C4-2B (cell line): ENCODE data around the gene KCNK4.

Experiments
- CTCF ChIP-seq: fragments of 450-650 bp; conservative IDR thresholded peaks from 2 replicates; pipeline ENCODE4 v1.5.1; 2017; ENCODE audit warnings: mild to moderate bottlenecking
- ZFX ChIP-seq: fragments of 450-650 bp; IDR thresholded peaks from 2 replicates; pipeline ENCODE4 v1.6.1; 2017

- no peak for TF ChIP-seq CTCF
- 0 out of 2 replicates have a peak, but pooled peaks have one; percentile 31 for TF ChIP-seq ZFX
These were observed 21.4 kb upstream of the KCNK4 start for GRCh38 chr11:64269540-64270220.
